Heart right ventricle (tissue), 16 donors: ENCODE data around the gene DAB2IP. TPM values are rescaled to one million over a fixed set of nuclear protein-coding genes. Genes with fewer than 3 reads are reported as not detected.

Experiments used
- ATAC-seq, 8 donors: fragments of 200-7000 bp; cut with Tn5 transposase; one replicate each; pipeline ENCODE4 v1.9.1; 2020; ENCODE audit warnings: mild to moderate bottlenecking in 8 of 8, moderate library complexity in 8 of 8, moderate number of reproducible peaks in 1 of 8
- DNase-seq, 2 donors: peaks; one replicate each; pipeline ENCODE4 v3.0.0-alpha.2; 2020
- H3K27ac ChIP-seq, 10 donors: fragments of 200-600 bp; sonication (generic) in 2 of 10; one replicate each; pipeline versions ENCODE4 v1.5.0 to v1.8.0; 2020 to 2022; ENCODE audit warnings: mild to moderate bottlenecking in 3 of 10
- H3K27me3 ChIP-seq, 7 donors: fragments of 200-600 bp; one replicate each; pipeline ENCODE4 v1.8.0; 2021 to 2022; ENCODE audit warnings: mild to moderate bottlenecking in 2 of 7
- H3K36me3 ChIP-seq, 9 donors: fragments of 200-600 bp; sonication (generic) in 1 of 9; one replicate each; pipeline versions ENCODE4 v1.5.0 to v1.8.0; 2020 to 2022; ENCODE audit warnings: mild to moderate bottlenecking in 2 of 9
- H3K4me1 ChIP-seq, 9 donors: fragments of 200-600 bp; sonication (generic) in 1 of 9; one replicate each; pipeline versions ENCODE4 v1.5.0 to v1.8.0; 2020 to 2022; ENCODE audit warnings: mild to moderate bottlenecking in 4 of 9
- H3K4me3 ChIP-seq, 10 donors: fragments of 200-600 bp; sonication (generic) in 2 of 10; one replicate each; pipeline versions ENCODE4 v1.5.0 to v1.8.0; 2020 to 2022; ENCODE audit warnings: mild to moderate bottlenecking in 7 of 10, moderate library complexity in 2 of 10
- H3K9me3 ChIP-seq, 11 donors: fragments of 200-600 bp in 10 of 11; sonication (generic) in 2 of 11; one replicate each; pipeline versions ENCODE4 v1.5.0 to v1.8.0; 2013 to 2022; ENCODE audit warnings: mild to moderate bottlenecking in 2 of 11, control low read depth in 1 of 11, moderate library complexity in 1 of 11
- CTCF ChIP-seq, 9 donors: fragments of 200-600 bp; sonication (generic) in 2 of 9; IDR thresholded peaks; one replicate each; pipeline versions ENCODE4 v1.5.0 to v1.8.0; 2021 to 2022; ENCODE audit warnings: antibody characterized with exemption in 9 of 9, mild to moderate bottlenecking in 5 of 9, moderate library complexity in 1 of 9
- WGBS, 2 donors: extraction: QIAGEN DNeasy Blood & Tissue Kit; methylation state at CpG; one replicate each; pipeline ENCODE4 v1.1.7; 2013; ENCODE audit warnings: inconsistent platforms in 1 of 2; 5-methylcytosine and 5-hydroxymethylcytosine counted together
- intact Hi-C, 10 donors: fragments of 100-400 bp; cut with DNase I; formaldehyde crosslinking; loops; one replicate each; pipeline versions ENCODE4 v1.11.1 to v1.14.2; 2022
- polyA plus RNA-seq, 2 donors: library from polyadenylated mRNA; stranded (reverse); fragments of 200-250 nt; gene quantifications; one replicate each; pipeline ENCODE4 v1.2.3, GENCODE V29; 2013
- total RNA-seq, 10 donors: library from RNA; stranded (reverse); fragmentation: NEBNext Ultra II Directional in 3 of 10; extraction: Animal tissue kit (Norgen Biotek cat#: 25700) in 3 of 10; gene quantifications; one replicate each; pipeline versions ENCODE4 v1.2.1 to v1.2.4, GENCODE V29; 2021 to 2023
- donor health status: Arrhythmogenic right ventricular cardiomyopathy.
- donor health status: ischemic (EF 13 %, LVEDD 7.1; RV severe dilation, severe dysfunction).
- donor health status: healthy with polysubstance abuse.
- donor health status: DM: no; HTN: yes; CAD: no.
- donor health status: DM: no; HTN: no; CAD: no.
- donor health status: ischemic (EF 25% LVEDD 6.9; RV normal size, moderate dysfunction).
- donor health status: ischemic (EF 25% LVEDD 5.7; RV mildly dilated, moderate dysfunction).
- donor health status: healthy.
- donor health status: DM: yes; HTN: yes; CAD: no.
- donor health status: Ischemic cardiomyopathy.
- donor health status: ischemic (EF 35%, LVEDD 5.7; RV mildly dilated, moderate dysfunction).
- donor health status: nonischemic (EF 11% LVEDD 7.7; RV severe dilation, severe dysfunction).
- donor health status: DM: yes; HTN: yes; CAD: no.
- donor health status: PGD.
- donor health status: ischemic (EF 29% LVEDD 5.4; RV normal size, mild dysfunction).
- donor health status: nonischemic (EF 23%, LVEDD 6.1; RV moderate dilation, normal function).

DAB2IP gene
- total and polyA plus RNA-seq, 12 donors, result 18.1 to 71.1 (median 52.8) TPM

DNA sequence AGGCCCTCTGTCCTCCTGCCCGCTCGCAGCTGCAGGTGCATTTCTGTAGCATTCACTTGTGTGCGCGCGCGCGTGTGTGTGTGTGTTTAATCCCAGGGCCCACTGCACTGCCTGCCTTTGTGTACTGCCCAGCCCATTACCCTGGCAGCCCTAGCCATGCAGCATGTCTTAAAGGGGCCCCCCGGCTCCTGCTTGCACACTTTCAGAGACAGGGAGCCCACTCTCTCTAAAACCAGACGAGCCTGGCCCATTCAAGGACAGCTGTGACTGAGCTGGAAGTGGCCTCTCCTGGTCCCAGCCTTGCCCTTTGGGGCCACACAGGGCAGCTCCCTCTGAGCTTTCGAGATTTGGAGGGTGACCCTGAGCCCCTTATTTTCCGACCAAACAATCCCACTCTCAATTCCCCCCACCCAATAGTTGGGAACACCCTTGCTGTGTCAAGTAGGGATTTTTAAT, 98.9 kb downstream of the DAB2IP start:
- no peak for DNase-seq
- WGBS, 2 donors, result 82 to 85% methylated on average over 11 of the region's 11 CpGs
- peaks cover 62 to 100% (median 97%) of the 10 kb centered on the region in 9 donors for H3K4me1 ChIP-seq
- TF ChIP-seq CTCF (IDR thresholded peaks at IDR 0.05), result no peak
- intact Hi-C loops, result loop anchor here in 1 of 10 donors (5.0 kb wide), 1 partner anchor 107 kb away; no protein-coding TSS in a partner anchor
- peaks cover 0 to 4% (median 0%) of the 10 kb centered on the region in 9 donors for H3K36me3 ChIP-seq
- H3K4me3 ChIP-seq, result no peak overlapping the region
- H3K27ac ChIP-seq, result peak overlapping the region; percentile 13 to 98 (median 76)
- ATAC-seq, result no peak
- no peaks in the 10 kb centered on the region for H3K27me3 ChIP-seq
- no peaks in the 10 kb centered on the region for H3K9me3 ChIP-seq

GRCh38 chr9:121750715-121751623, 99.5 kb downstream of the DAB2IP start:
- peaks cover 62 to 100% (median 97%) of the 10 kb centered on the region in 9 donors for H3K4me1 ChIP-seq
- peaks cover 0 to 4% (median 0%) of the 10 kb centered on the region in 9 donors for H3K36me3 ChIP-seq
- no peaks in the 10 kb centered on the region for H3K9me3 ChIP-seq
- H3K4me3 ChIP-seq, result no peak overlapping the region
- H3K27me3 ChIP-seq, result no peaks in the 10 kb centered on the region
- TF ChIP-seq CTCF (IDR thresholded peaks at IDR 0.05), result no peak
- peak overlapping the region in 9 of 10 donors; percentile 13 to 98 (median 70) for H3K27ac ChIP-seq
- ATAC-seq (no peak), DNase-seq (no peak)
- intact Hi-C loops, result loop anchor here in 1 of 10 donors (5.0 kb wide), 1 partner anchor 106 kb away; no protein-coding TSS in a partner anchor
- WGBS, 2 donors, result 66 to 67% methylated on average over 17 of the region's 17 CpGs

DNA sequence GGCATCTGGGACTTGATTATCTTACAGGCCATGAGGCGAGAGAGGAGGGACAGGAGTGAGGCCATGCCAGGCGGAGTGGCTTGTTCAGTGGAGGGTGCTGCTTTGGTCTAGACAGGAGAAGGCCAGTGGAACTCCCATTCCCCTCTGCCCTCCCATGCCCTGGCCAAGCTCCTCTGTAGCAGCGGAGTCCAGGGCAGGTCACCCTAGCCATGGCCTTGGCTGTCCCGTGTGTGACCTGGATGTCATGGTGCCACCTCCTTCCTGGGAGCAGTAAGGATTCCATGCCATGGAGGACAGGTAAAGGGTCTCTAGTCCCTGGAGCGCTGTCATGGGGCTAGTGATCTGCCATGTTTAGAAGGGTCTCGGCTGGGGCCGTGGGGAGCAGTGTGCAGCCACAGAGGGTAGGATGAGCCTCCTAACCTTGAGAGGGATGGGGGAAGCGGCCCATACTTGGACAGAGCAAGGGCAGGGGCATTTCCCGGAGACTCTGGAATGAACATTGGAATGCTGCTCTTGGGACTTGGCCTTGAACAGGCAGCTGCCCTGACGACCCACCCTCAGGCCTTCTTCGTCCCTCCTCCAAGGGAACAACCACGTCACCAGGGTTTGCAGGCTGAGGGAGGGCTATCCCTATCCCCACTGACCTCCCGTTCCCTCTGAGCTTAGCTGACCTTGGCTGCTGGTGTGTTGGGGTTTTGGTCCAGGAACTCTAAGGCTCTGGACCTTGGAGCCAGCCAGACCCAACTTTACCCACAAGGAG, 100.4 kb downstream of the DAB2IP start:
- Histone ChIP-seq H3K36me3 (peaks cover 0 to 4% (median 0%) of the 10 kb centered on the region in 9 donors), H3K4me3 (no peak overlapping the region), H3K9me3 (no peaks in the 10 kb centered on the region), H3K27ac (peak overlapping the region in 8 of 10 donors; percentile 15 to 98 (median 66)), H3K27me3 (no peaks in the 10 kb centered on the region), H3K4me1 (peaks cover 60 to 100% (median 97%) of the 10 kb centered on the region in 9 donors)
- 63 to 64% methylated on average over 13 of the region's 13 CpGs for WGBS, 2 donors
- TF ChIP-seq CTCF (IDR thresholded peaks at IDR 0.05), result no peak
- intact Hi-C loops, result loop anchor here in 1 of 10 donors (5.0 kb wide), 1 partner anchor 105 kb away; no protein-coding TSS in a partner anchor
- DNase-seq (no peak), ATAC-seq (peak in 3 of 8 donors; percentile 9 to 29 (median 22))

DNA sequence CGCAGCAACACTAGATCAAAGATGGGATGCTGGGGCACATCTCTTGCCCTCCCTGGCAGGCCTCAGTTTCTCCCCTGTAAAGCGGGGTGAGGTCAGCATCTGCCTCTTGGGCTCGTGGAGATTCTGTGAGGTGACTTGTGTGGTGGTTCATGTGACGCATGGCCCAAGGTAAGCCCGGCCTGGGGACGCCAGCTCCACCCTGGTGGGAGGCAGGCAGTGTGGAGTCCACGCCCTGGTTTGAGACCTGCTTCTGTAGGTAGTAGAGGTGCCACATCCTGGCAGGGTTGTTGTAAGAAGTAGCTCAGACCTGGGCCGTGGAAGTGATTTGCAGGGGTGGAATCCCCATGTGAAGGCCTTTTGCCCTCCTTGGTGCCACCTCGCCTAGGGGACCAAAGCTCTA, 101.5 kb downstream of the DAB2IP start:
- H3K9me3 ChIP-seq, result no peaks in the 10 kb centered on the region
- peaks cover 0 to 15% (median 0%) of the 10 kb centered on the region in 9 donors for H3K36me3 ChIP-seq
- no peaks in the 10 kb centered on the region for H3K27me3 ChIP-seq
- no peak for DNase-seq
- peaks cover 63 to 100% (median 96%) of the 10 kb centered on the region in 9 donors for H3K4me1 ChIP-seq
- ATAC-seq, result no peak
- no peak overlapping the region for H3K4me3 ChIP-seq
- intact Hi-C loops, result loop anchor here in 1 of 10 donors (5.0 kb wide), 1 partner anchor 104 kb away; no protein-coding TSS in a partner anchor
- peak overlapping the region in 8 of 10 donors; percentile 15 to 98 (median 52) for H3K27ac ChIP-seq
- 92 to 94% methylated on average over 9 of the region's 9 CpGs for WGBS, 2 donors
- no peak for TF ChIP-seq CTCF (IDR thresholded peaks at IDR 0.05)
